Activated naive CD8-positive, alpha-beta T cell treated with anti-CD3 and anti-CD28 coated beads, Interleukin-2, amount 10 ng/mL, durations not matched to agents 7 days and 5 days (primary cell): ENCODE results near the gene TECPR1. TPM values are rescaled to one million over a fixed set of nuclear protein-coding genes. Genes with fewer than 3 reads are reported as not detected.

Source experiments
- ATAC-seq: fragments of 150-1000 bp; cut with Tn5 transposase; one replicate; pipeline ENCODE4 v1.10.0; 2021; ENCODE audit warnings: low read depth, moderate library complexity
- POLR2A ChIA-PET: fragments of 350-600 bp; sonication (Branson Sonifier 250); formaldehyde crosslinking; loops from one replicate; lab custom pipeline; 2021; ENCODE audit warnings: antibody characterized with exemption; lab: Charles Lee
- DNase-seq: peaks from one replicate; pipeline ENCODE4 v3.0.0; 2021
- H3K27ac Mint-ChIP-seq: one replicate; pipeline ENCODE4 v1.8.0; 2022; ENCODE audit warnings: mild to moderate bottlenecking, mixed read lengths
- H3K27me3 Mint-ChIP-seq: one replicate; pipeline ENCODE4 v1.8.0; 2022; ENCODE audit warnings: mild to moderate bottlenecking, moderate library complexity, mixed read lengths
- H3K36me3 Mint-ChIP-seq: one replicate; pipeline ENCODE4 v1.8.0; 2021; ENCODE audit warnings: mild to moderate bottlenecking, mixed read lengths
- H3K4me1 Mint-ChIP-seq: one replicate; pipeline ENCODE4 v1.8.0; 2021; ENCODE audit warnings: mixed read lengths
- H3K4me3 Mint-ChIP-seq: one replicate; pipeline ENCODE4 v1.8.0; 2022; ENCODE audit warnings: mild to moderate bottlenecking, moderate library complexity, mixed read lengths
- H3K9me3 Mint-ChIP-seq: one replicate; pipeline ENCODE4 v1.8.0; 2021; ENCODE audit warnings: mixed read lengths
- total RNA-seq, 2 experiments: library from RNA; stranded (reverse); gene quantifications; one replicate each; pipeline ENCODE4 v1.2.3, GENCODE V29; 2021

The TECPR1 gene
- total RNA-seq, 2 experiments from 2014 or later = 78.9 to 80.2 TPM

- Mint-ChIP-seq H3K4me1 (no peaks in the 10 kb centered on the region), H3K27me3 (no peaks in the 10 kb centered on the region), H3K9me3 (no peaks in the 10 kb centered on the region), H3K36me3 (peaks cover 2% of the 10 kb centered on the region), H3K4me3 (no peak overlapping the region), H3K27ac (no peak overlapping the region)
- POLR2A ChIA-PET = interaction anchor here (0.6 kb wide), 1 partner anchor 19 kb away, joined by 5 read pairs; no protein-coding TSS in a partner anchor
- ATAC-seq (no peak), DNase-seq (no peak)
Measured at GRCh38 chr7:98235901-98236300, 16.1 kb downstream of the TECPR1 start.

GRCh38 chr7:98234429-98235147 is 17.4 kb downstream of the TECPR1 start:
- Mint-ChIP-seq H3K9me3 (no peaks in the 10 kb centered on the region), H3K4me3 (no peak overlapping the region), H3K27me3 (no peaks in the 10 kb centered on the region), H3K27ac (no peak overlapping the region), H3K36me3 (peaks cover 2% of the 10 kb centered on the region), H3K4me1 (no peaks in the 10 kb centered on the region)
- ATAC-seq (no peak), DNase-seq (no peak)
- POLR2A ChIA-PET = interaction anchor here (0.6 to 0.7 kb wide), 2 partner anchors 26 to 1508 kb away, joined by 3 to 4 read pairs; no protein-coding TSS in a partner anchor

- no peak for DNase-seq
- ATAC-seq = no peak
- POLR2A ChIA-PET = no interaction called here
- Mint-ChIP-seq H3K4me3 (no peak overlapping the region), H3K4me1 (no peaks in the 10 kb centered on the region), H3K9me3 (no peaks in the 10 kb centered on the region), H3K36me3 (no peaks in the 10 kb centered on the region), H3K27ac (no peak overlapping the region), H3K27me3 (no peaks in the 10 kb centered on the region)
Measured at GRCh38 chr7:98233219-98234070, 18.6 kb downstream of the TECPR1 start.

GRCh38 chr7:98232799-98233198 is 19.2 kb downstream of the TECPR1 start:
- H3K27me3 Mint-ChIP-seq = no peaks in the 10 kb centered on the region
- H3K4me3 Mint-ChIP-seq = no peak overlapping the region
- DNase-seq (no peak), ATAC-seq (no peak)
- POLR2A ChIA-PET = no interaction called here
- H3K36me3 Mint-ChIP-seq = no peaks in the 10 kb centered on the region
- H3K4me1 Mint-ChIP-seq = no peaks in the 10 kb centered on the region
- H3K9me3 Mint-ChIP-seq = no peaks in the 10 kb centered on the region
- H3K27ac Mint-ChIP-seq = no peak overlapping the region

- no peak overlapping the region for H3K4me3 Mint-ChIP-seq
- DNase-seq (no peak), ATAC-seq (no peak)
- H3K4me1 Mint-ChIP-seq = no peaks in the 10 kb centered on the region
- no peaks in the 10 kb centered on the region for H3K9me3 Mint-ChIP-seq
- no peaks in the 10 kb centered on the region for H3K36me3 Mint-ChIP-seq
- no peaks in the 10 kb centered on the region for H3K27me3 Mint-ChIP-seq
- no peak overlapping the region for H3K27ac Mint-ChIP-seq
- POLR2A ChIA-PET = no interaction called here
Measured at GRCh38 chr7:98232263-98232585, 19.8 kb downstream of the TECPR1 start.

GRCh38 chr7:98231493-98232262 is 20.4 kb downstream of the TECPR1 start:
- ATAC-seq (no peak), DNase-seq (no peak)
- H3K4me1 Mint-ChIP-seq = no peaks in the 10 kb centered on the region
- H3K9me3 Mint-ChIP-seq = no peaks in the 10 kb centered on the region
- H3K4me3 Mint-ChIP-seq = no peak overlapping the region
- POLR2A ChIA-PET = no interaction called here
- H3K27ac Mint-ChIP-seq = no peak overlapping the region
- no peaks in the 10 kb centered on the region for H3K36me3 Mint-ChIP-seq
- H3K27me3 Mint-ChIP-seq = no peaks in the 10 kb centered on the region

- H3K27me3 Mint-ChIP-seq = no peaks in the 10 kb centered on the region
Measured at GRCh38 chr7:98230746-98231471, 21.1 kb downstream of the TECPR1 start.

GRCh38 chr7:98229991-98230745 is 21.9 kb downstream of the TECPR1 start:
- POLR2A ChIA-PET = no interaction called here
- H3K36me3 Mint-ChIP-seq = peaks cover 2% of the 10 kb centered on the region
- DNase-seq = no peak
- H3K4me1 Mint-ChIP-seq = no peaks in the 10 kb centered on the region
- ATAC-seq = no peak
- no peaks in the 10 kb centered on the region for H3K9me3 Mint-ChIP-seq
- no peaks in the 10 kb centered on the region for H3K27me3 Mint-ChIP-seq
- no peak overlapping the region for H3K4me3 Mint-ChIP-seq
- no peak overlapping the region for H3K27ac Mint-ChIP-seq

More at GRCh38 chr7:98230746-98231471, 21.1 kb downstream of the TECPR1 start:
- peaks cover 2% of the 10 kb centered on the region for H3K36me3 Mint-ChIP-seq
- no peaks in the 10 kb centered on the region for H3K4me1 Mint-ChIP-seq
- H3K9me3 Mint-ChIP-seq = no peaks in the 10 kb centered on the region
- no peak overlapping the region for H3K4me3 Mint-ChIP-seq
- H3K27ac Mint-ChIP-seq = no peak overlapping the region
- ATAC-seq (no peak), DNase-seq (no peak)
- POLR2A ChIA-PET = no interaction called here

- peaks cover 2% of the 10 kb centered on the region for H3K36me3 Mint-ChIP-seq
- no peak overlapping the region for H3K4me3 Mint-ChIP-seq
- no peak overlapping the region for H3K27ac Mint-ChIP-seq
- no peaks in the 10 kb centered on the region for H3K9me3 Mint-ChIP-seq
- ATAC-seq (no peak), DNase-seq (no peak)
- no peaks in the 10 kb centered on the region for H3K4me1 Mint-ChIP-seq
- H3K27me3 Mint-ChIP-seq = no peaks in the 10 kb centered on the region
- POLR2A ChIA-PET = no interaction called here
Measured at GRCh38 chr7:98229441-98229840, 22.6 kb downstream of the TECPR1 start.

- Mint-ChIP-seq H3K9me3 (no peaks in the 10 kb centered on the region), H3K27me3 (no peaks in the 10 kb centered on the region), H3K27ac (no peak overlapping the region), H3K4me3 (no peak overlapping the region), H3K36me3 (peaks cover 2% of the 10 kb centered on the region), H3K4me1 (no peaks in the 10 kb centered on the region)
- no peak for DNase-seq
- POLR2A ChIA-PET = no interaction called here
- ATAC-seq = no peak
Measured at GRCh38 chr7:98228801-98229200, 23.2 kb downstream of the TECPR1 start.

GRCh38 chr7:98227939-98228338 is 24.1 kb downstream of the TECPR1 start:
- H3K4me1 Mint-ChIP-seq = no peaks in the 10 kb centered on the region
- H3K4me3 Mint-ChIP-seq = no peak overlapping the region
- POLR2A ChIA-PET = no interaction called here
- peaks cover 2% of the 10 kb centered on the region for H3K36me3 Mint-ChIP-seq
- H3K27me3 Mint-ChIP-seq = no peaks in the 10 kb centered on the region
- H3K27ac Mint-ChIP-seq = no peak overlapping the region
- no peaks in the 10 kb centered on the region for H3K9me3 Mint-ChIP-seq
- no peak for DNase-seq
- no peak for ATAC-seq

- no peak overlapping the region for H3K27ac Mint-ChIP-seq
- no peak overlapping the region for H3K4me3 Mint-ChIP-seq
- H3K4me1 Mint-ChIP-seq = no peaks in the 10 kb centered on the region
Measured at GRCh38 chr7:98225913-98226614, 26.0 kb downstream of the TECPR1 start.

More at GRCh38 chr7:98225913-98226614, 26.0 kb downstream of the TECPR1 start:
- peaks cover 2% of the 10 kb centered on the region for H3K36me3 Mint-ChIP-seq
- ATAC-seq (no peak), DNase-seq (no peak)
- no peaks in the 10 kb centered on the region for H3K27me3 Mint-ChIP-seq
- POLR2A ChIA-PET = no interaction called here
- H3K9me3 Mint-ChIP-seq = no peaks in the 10 kb centered on the region
